NCI-H748 (cell line): ENCODE results near the gene DNM3.

Experiments used
- DNase-seq: peaks from one replicate; lab custom pipeline; 2025; ENCODE audit not compliant: unreplicated experiment; lab: John Stamatoyannopoulos, UW

The DNM3 gene

DNA sequence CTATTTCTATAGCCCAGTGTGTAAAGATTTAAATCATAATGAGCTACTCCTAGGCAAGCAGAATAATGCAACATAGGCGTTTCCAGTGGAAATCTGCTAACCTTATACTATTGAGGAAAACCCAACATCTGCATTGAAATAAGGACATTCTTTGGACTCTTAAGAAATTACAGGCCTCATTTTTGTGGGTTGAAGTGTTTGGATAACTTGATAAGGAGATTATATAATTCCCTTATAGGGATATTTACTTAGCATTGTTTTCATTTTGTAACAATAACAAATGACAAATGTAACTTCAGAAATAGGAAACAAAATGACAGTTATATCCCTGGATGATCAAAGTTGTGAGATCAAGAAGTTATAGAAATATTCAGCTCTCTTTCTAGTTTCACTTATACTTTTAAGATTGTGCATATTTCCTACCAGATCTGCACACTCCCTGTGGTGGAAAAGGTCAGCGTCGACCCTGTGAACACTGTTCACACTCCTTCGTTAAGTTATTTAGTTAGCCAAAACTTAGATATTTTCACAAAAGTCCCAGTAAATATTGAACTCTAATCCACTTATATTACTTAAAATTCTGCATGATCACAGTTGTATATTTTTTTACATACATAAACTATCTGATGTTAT lies 294.8 kb downstream of the DNM3 start:
- DNase-seq: no peak

DNA sequence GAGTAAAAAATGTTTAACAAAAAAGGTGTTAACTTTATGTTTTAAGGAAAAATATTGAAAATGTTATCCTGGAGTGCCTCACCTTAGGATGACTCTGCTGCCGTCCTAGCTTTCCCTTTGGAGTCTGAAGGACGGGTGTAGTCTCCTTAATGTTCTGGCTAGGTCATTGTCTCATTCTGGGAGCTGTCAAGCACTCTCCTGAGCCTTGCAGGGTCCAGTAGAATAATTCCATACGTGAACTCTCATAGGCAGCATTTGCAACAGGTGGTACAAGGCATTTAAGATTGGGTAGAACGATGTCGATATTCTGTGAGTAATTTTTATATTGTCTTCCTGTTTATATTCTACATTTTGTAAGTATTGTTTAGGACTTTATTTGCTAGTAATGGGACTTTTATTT lies 295.6 kb downstream of the DNM3 start:
- no peak for DNase-seq

DNA sequence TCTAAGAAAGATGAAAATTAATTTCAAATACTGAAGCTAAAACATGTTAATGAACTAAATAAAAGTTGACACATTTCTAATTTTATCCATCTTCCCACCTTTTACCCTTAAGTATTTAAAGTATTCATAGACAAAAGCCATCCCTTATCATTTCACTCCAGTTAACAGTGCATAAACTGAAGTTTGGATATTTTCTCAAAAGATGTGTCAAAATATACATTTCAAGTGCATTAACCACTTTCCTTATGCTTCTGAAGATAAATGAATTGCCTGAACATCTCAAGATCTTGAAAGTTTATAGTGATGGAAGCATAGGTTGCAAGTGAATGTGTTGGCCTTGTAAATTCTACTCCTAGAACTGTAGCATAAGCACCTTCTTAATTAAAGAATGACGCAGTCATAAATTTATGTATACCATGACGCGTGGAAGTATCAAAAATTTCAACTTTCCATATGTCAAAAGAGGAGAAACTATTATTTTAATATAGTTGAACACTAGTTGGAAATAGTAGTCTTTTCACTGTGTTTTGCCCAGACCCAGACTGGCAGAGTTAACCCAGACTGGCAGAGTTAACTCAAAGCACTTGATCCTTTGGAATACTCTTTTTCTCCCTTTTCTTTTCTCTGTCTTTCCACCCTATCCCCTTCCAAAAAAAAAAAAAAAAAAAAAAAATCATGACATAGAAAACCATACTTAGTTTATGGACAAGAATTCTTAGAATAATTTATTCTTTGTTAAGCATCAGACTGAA lies 296.6 kb downstream of the DNM3 start:
- no peak for DNase-seq

DNA sequence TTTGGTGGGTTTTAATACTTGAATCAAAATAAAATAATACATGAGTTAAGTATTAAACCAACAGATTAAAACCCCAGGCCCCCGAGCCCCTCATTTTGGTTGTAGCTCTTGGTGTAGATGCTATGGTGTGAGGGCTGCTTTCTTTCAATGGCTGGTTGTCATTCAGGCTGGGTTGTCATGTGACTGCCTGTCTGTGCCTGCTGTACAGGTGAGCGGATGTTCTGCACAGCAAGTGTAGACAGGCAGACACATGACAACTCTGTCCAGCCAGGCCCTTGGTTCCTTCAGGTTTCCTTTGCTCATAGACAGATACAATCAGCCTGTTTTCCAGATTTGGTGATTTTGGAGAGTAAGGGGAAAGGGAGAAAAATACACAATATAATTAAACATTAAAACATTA lies 297.3 kb downstream of the DNM3 start:
- DNase-seq: no peak

DNA sequence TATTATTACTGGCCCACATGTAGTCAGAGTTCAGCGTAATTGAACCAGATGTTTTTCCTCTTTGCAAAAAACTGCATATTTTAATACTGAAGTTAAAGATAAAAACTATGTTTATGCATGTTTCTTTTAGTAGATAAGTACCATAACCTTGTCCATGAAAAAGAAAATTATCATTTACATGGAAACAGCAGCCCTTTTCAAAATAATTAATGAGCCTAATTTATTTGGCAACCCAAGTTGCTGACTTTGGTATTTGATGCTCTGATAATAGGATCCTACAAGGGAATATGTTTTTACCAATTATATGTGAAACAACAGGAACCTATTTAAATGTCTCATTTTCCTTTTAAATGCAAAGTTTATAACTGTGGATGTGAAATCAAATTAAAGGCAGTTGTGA lies 297.9 kb downstream of the DNM3 start:
- no peak for DNase-seq

DNA sequence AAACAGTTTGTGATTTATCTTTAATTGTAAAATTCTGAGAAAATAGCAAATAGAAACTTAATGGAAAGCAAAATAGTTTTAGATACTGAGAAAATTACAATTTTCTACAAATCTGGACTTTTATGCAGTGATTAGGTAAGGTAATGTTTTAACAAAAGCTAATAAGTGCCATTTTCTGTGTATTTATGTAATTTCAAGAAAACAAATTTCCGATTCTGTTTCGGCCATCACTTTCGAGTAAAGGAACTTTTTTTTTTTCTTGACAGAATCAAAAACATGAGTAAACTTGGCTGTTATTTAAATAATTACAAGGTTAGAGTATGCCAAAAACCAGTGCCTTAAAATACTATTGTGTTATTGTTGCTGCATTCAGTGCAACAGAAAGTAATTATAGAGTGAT lies 298.8 kb downstream of the DNM3 start:
- no peak for DNase-seq

DNA sequence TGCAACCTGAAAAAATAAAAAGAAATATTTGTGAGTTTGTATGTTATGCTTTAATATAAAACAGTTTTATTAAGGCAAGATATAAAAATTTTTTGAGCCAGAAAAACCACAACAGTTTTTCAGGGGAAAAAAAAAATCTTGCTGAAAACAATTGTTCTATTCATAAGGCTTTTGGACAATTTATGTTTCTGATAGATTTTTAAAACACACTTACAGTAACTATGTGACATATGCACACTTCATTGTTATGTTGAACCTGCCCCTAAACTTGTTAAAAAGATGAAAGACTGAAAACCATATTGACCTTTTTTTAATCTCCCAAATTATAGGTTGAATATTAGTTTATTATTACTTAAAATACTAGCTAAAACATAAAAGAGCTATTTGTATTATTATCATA lies 299.3 kb downstream of the DNM3 start:
- DNase-seq: no peak

DNA sequence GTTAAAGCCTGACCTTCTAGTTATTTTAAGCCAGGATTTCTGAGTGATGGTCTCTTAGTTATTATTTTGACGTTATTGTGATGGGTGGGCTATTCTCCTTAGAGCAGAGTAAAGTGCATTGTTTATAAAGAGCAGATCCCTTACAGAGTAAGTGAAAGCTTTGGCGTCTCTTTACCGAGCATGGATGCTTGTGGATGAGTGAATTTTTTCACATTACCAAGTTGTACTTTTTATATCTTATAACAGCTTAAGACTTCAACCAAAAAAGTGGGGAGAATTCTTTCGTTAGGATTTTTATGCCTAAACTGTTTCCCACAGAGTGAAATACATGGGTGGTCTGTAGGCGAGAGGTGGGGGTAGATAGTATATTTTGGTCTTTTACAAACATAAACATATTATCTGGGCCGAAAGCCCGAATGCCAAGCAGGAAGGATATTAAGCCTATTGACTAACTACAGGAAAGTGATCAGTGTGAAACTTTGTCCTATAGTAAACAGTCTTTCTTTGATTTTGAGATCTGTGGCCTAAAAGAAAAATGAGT lies 300.1 kb downstream of the DNM3 start:
- no peak for DNase-seq

DNA sequence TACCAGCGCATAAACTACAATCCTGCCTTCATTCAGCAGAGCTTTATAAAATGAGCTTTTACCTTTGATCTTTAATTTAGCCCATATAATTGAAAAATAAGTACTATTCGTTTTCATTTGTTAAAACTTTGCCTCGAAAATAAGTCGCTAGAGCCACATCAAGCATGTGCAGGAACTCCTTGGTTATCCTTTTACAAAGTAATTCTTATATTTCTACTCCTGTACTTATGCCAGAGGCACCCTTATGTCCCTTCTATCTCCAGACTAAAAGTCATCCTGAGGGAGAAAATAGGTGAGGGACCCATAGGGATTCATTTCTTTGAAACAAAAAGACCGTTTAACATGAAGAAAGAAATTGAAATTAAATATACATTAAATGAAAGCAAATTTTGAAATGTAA lies 301.0 kb downstream of the DNM3 start:
- DNase-seq: no peak

DNA sequence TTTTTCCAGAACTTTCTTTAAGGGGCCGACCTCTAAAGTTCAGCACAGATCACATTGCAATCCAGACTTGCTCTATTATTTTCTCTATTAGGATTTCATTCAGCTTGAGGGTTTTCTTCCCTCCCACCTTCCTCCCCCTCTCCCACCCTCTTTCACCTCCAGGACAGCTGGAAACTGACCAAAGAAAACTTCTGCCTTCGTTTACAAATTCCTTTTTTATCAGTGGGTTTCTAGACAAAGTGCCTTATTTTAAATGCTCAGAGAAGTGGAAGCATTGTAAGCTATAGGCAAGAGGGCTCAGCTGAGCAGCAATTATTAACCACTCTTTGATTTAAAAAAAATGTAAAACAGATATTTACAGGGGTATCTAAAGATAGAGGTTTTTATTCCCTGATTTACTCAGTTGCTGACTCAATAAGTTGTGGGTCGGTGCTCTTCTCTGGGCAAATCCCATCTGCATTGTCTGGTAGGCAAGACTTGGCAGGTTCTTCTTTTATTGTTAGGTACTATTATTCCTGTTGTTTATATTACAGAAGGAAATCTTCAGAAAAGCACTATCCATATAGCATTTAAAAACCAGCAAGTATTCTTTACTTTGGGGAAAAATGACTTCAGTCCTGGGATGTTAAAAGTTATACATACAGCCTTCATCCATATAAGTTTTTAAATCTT lies 302.2 kb downstream of the DNM3 start:
- no peak for DNase-seq

DNA sequence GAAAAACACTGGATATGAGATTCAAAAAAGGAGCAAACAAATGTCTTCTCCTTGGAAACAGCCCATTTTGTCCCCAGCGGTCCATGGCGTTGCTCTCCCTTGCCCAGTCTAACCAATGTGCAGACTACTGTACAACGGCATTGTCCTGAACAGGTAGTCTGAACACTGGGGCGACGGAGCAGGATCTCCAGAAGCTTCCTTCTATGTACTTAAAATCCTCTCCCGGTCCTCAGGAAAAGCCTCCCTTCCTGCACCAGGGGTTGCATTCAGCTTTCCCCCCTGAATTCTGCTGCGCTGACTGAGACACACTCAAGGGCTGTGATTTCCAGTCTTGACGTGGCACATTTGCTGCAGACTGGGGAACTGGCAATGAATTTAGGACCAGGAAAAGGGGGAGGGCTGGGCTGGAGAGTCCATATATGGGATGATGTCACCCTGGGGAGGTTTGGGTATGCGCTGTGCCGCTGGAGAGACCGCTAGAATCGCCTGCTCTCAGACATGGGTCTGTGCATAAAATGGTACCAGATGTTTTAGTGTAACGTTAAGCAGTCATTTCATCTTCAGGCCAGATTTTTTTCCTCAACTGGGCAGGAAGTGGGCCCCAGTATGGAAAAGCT lies 303.3 kb downstream of the DNM3 start:
- DNase-seq: no peak

DNA sequence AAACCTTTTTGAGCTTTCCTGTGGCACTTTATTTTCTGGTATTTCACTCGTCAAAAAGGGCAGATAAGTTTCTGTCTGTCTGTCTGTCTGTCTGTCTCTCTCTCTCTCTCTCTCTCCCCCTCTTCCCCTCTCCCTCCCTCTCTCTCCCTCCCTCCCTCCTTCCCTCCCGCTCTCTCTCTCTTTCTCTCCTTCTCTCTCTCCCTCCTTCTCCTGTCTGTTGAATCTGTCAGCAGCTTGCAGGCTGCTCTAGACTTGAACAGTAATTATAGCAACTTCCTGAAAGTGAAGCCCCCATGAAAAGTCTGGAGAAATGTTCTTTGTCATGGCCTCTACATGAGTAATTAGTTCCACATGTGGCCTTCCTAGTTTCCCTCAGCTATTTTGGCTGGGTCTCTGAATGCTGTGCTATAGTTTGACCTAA lies 303.9 kb downstream of the DNM3 start:
- no peak for DNase-seq

DNA sequence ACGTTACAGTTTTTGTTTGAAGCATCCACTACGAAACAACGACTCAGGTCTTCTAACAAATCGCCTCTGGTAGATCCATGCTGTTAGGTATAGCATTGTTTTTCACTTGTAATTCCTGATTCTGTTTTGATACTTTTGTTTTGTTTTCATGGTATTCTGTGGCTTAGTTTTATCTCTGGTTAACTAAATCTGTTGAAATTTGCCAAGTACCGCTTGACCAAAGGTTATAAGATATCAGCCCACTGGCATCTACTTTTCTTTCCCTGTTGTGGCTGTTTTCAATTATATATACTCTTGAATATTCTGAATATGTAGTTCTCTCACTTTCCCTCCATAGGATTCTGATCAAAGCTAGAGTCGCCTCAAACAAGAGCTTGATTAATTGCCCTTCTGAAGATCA lies 304.4 kb downstream of the DNM3 start:
- DNase-seq: no peak

DNA sequence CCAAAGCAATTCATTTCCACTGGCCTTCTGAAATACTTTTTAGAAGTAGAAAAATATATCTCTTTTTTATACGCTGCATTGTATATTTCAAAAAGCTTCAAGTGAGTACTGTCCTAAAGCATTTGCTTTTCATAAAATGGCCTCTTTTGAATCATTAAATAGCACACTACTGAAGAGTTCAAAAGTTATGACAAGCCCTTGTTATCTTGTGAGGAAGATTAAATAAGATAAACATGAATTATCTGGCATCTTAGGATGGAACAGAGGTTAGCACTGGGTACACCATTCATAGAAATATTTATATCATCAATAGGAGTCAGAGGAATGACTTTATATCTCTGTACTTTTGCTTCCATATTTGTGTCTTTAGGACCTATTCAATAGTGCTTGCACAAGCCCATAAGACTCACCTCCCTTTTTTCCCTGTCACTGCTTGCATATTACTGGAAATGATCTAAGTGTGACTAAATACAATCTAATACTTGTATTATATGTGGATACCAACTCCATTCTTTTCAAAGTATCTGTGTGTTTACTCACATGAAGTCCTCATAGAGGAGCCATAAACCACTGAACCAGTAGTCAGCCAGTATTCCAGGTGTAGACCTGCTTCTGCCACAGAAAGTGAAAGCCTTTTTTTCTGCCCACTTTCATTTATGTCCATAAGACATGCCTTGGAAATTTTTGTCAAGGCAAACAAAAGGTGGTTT lies 305.0 kb downstream of the DNM3 start:
- DNase-seq: no peak

DNA sequence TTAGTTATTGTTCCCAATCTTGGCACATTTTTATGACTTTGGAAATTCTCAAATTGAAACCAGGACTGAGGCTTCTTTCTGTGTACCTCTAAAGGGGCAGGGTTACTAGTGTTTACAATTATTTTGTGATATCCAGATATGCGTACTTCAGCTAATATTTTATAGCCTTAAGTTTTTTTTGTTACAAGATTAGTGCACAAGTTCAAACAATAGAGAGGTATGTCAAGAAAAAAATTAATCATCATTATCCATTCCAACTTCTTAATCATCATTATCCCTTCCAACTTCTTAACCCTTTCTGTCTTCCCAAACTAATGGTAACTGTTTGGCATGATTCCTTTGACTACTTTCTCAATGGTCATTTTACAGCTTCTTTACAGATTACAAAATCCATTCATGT lies 306.2 kb downstream of the DNM3 start:
- DNase-seq: no peak

DNA sequence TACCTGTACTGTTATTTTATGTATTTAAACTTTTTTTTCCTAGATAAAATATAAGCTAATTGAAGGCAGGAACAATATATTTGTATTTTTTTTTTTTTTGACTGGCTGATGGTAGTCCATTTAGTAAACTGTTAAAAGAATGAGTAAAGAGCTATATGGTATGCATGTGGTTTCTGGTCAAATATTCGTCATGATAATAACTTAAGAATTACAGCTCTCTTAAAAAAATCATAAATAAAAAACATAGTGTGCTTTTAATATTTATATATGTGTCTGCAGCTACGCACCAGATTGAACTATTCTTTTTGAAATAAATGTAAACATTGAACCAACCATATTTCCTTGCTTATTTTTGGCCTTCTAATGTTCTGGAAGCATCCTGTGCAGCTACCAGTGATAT lies 306.9 kb downstream of the DNM3 start:
- DNase-seq: no peak

DNA sequence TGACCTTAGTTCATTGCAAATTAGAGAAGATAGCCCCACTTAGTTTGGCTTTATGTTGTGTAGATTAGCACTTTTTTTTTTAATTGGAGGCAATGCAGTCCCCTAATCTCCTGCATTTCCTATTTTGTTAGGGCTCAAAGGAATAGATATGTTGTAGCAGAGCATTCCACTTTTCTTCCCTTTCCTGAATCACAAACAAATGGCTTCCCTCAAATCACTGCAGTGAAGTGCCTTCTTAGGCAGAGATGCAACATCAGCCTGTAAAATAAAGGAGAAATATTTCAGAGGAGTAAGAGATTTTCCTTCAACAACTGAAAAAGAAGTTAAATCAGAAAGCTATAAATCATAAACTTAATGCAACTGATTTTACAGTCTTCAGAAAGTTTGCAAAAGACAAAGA lies 307.4 kb downstream of the DNM3 start:
- no peak for DNase-seq

DNA sequence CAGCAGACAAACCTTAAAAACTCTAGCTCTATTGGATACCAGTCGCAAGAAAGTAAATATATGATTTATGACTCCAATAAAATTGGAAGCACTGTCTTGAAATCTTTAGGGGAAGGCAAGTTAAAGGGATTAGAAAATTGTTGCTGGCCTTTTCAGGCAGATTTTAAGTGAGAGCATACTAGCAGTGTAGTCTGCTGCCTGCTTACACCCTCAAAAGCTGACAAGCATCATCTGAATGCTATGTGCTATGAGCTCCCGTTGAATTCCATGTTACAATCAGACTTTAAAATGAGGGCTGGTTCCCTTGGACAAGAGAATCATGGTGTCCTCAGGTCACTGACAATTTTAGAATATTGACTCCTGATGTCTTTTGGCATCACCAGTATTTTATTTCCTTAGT lies 308.0 kb downstream of the DNM3 start:
- DNase-seq: no peak

DNA sequence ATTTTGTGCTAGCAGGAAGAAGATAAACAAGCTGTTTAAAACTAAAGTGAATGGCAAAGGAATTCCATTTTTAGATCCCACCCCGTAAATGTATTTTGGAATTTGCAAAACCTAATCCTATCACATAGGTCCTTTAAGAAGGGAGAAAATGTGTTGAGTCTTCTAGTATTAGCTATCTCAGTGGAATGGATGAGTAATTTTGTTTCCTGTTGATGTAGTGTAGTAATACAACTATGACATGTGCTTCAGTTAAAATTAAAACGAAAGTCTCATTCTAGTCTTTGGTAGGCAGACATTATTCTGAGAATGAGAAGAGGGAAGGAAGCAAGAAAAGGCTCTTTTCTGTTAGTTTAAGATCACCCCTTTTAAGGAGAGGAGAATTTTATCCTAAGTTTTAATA lies 313.3 kb downstream of the DNM3 start:
- no peak for DNase-seq

DNA sequence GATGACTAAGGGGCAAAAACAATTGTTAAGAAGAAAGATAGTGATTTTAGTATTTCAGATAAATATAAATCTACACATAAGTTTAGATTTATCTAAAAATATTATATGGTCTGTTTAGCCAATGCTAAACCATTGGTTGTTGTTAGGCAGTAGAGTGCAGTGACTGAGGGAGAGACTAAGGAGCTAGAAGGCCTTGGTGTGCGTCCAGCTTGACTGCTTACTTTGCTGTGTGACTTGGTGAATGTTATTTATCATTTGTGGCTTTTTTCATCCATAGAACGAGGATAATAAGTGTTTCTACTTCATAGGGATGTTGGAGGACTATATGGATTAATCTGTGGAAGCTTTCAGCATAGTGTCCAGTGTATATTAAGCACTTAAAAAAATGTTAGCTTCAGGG lies 314.5 kb downstream of the DNM3 start:
- no peak for DNase-seq

DNA sequence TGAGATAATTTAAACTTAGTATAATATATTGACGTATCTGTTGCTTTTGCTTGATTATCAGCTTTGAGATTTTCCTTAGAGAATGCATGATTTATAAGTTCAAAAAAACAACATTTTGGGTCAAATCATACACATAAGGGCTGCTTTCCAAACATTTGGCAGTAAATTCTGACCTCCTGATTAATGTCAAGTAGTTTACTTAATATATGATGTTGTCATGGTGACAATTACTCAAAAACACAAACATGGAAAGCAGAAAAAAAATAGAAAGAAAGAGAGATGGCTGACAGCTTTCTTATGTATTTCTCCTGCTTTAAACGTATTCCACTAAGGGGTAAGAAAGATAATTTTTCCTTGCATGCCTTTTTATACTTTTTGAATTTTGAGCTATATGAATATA lies 320.9 kb downstream of the DNM3 start:
- DNase-seq: no peak
